GM12878 (cell line): ENCODE measurements around the gene SMARCC2. TPM values are rescaled to one million over a fixed set of nuclear protein-coding genes. Genes with fewer than 3 reads are reported as not detected.

Experiments
- EGR1 ChIP-seq, 2 experiments: IDR thresholded peaks; 1 replicate in 1 of 2; 2 replicates in 1 of 2; pipeline ENCODE4 v1.6.1; 2011 to 2012; ENCODE audit warnings: low read depth in 2 of 2, low read length in 2 of 2, borderline replicate concordance in 1 of 2, mild to moderate bottlenecking in 1 of 2, moderate library complexity in 1 of 2
- EP300 ChIP-seq, 2 experiments: fragments of 150-350 bp in 1 of 2; IDR thresholded peaks; 2 replicates each; pipeline ENCODE4 v1.6.1; 2011 to 2012; ENCODE audit warnings: low read depth in 2 of 2, low read length in 2 of 2, borderline replicate concordance in 1 of 2, improper control_type of control experiment in 1 of 2, inconsistent platforms in 1 of 2; ENCODE audit not compliant: control insufficient read depth in 1 of 2
- ETV6 ChIP-seq, 2 experiments: fragments of 450-650 bp in 1 of 2; IDR thresholded peaks in 1 of 2; conservative IDR thresholded peaks in 1 of 2; 2 replicates each; pipeline ENCODE4 v1.6.1; 2014; ENCODE audit warnings: antibody characterized with exemption in 1 of 2, borderline replicate concordance in 1 of 2, low read depth in 1 of 2, mild to moderate bottlenecking in 1 of 2, moderate library complexity in 1 of 2
- EZH2 ChIP-seq: IDR thresholded peaks from 2 replicates; pipeline ENCODE4 v1.6.1; 2012; ENCODE audit warnings: low read depth, mild to moderate bottlenecking, control low read depth, inconsistent platforms, low read length, borderline replicate concordance; ENCODE audit not compliant: control insufficient read depth
- GABPA ChIP-seq: IDR thresholded peaks from 2 replicates; pipeline ENCODE4 v1.6.1; 2014; ENCODE audit warnings: antibody characterized with exemption, low read depth, mild to moderate bottlenecking, inconsistent platforms
- KLF5 ChIP-seq: fragments of 450-650 bp; IDR thresholded peaks from 2 replicates; pipeline ENCODE4 v1.6.1; 2014; ENCODE audit warnings: mild to moderate bottlenecking; ENCODE audit not compliant: partially characterized antibody
- MXI1 ChIP-seq: fragments of 150-350 bp; IDR thresholded peaks from 2 replicates; pipeline ENCODE4 v1.6.1; 2011; ENCODE audit warnings: low read depth, mild to moderate bottlenecking, inconsistent platforms, low read length, improper control_type of control experiment
- NFYA ChIP-seq: IDR thresholded peaks from 2 replicates; pipeline ENCODE4 v1.6.1; 2011; ENCODE audit warnings: low read depth, mild to moderate bottlenecking, low read length, improper control_type of control experiment, borderline replicate concordance
- NR2F1 ChIP-seq: fragments of 450-650 bp; conservative IDR thresholded peaks from 2 replicates; pipeline ENCODE4 v1.6.1; 2017; ENCODE audit warnings: mild to moderate bottlenecking
- NRF1 ChIP-seq: conservative IDR thresholded peaks from 2 replicates; pipeline ENCODE4 v1.6.1; 2011; ENCODE audit warnings: mild to moderate bottlenecking, low read depth, low read length, improper control_type of control experiment
- PAX5 ChIP-seq: IDR thresholded peaks from 2 replicates; pipeline ENCODE4 v1.6.1; 2011; ENCODE audit warnings: low read depth, low read length, borderline replicate concordance
- PML ChIP-seq: IDR thresholded peaks from 2 replicates; pipeline ENCODE4 v1.6.1; 2012; ENCODE audit warnings: low read length, inconsistent platforms
- POLR2AphosphoS2 ChIP-seq: IDR thresholded peaks from 2 replicates; pipeline ENCODE4 v1.6.1; 2011; ENCODE audit warnings: low read depth, mild to moderate bottlenecking, low read length, improper control_type of control experiment, moderate library complexity
- RAD21 ChIP-seq: IDR thresholded peaks from 2 replicates; pipeline ENCODE4 v1.6.1; 2011; ENCODE audit warnings: mild to moderate bottlenecking, low read depth, low read length, moderate library complexity; ENCODE audit not compliant: insufficient read depth
- RAD51 ChIP-seq: fragments of 450-650 bp; IDR thresholded peaks from 2 replicates; pipeline ENCODE4 v1.6.1; 2016; ENCODE audit warnings: moderate library complexity, mild to moderate bottlenecking, inconsistent platforms
- YBX1 ChIP-seq: fragments of 450-650 bp; IDR thresholded peaks from 2 replicates; pipeline ENCODE4 v1.6.1; 2016; ENCODE audit warnings: antibody characterized with exemption
- ZNF384 ChIP-seq: IDR thresholded peaks from 2 replicates; pipeline ENCODE4 v1.6.1; 2012; ENCODE audit warnings: low read depth, mild to moderate bottlenecking, low read length, improper control_type of control experiment, borderline replicate concordance
- ZZZ3 ChIP-seq: IDR thresholded peaks from 2 replicates; pipeline ENCODE4 v1.6.1; 2011; ENCODE audit warnings: low read depth; ENCODE audit not compliant: control insufficient read depth, insufficient read length
- polyA plus RNA-seq, 11 experiments: library from polyadenylated mRNA; depleted of rRNA in 4 of 11; unstranded in 6 of 11; stranded (reverse) in 5 of 11; fragments of >200 nt; fragmentation: Nextera tagmentation in 4 of 11; fragmentation: Illumina TruSeq in 1 of 11; extraction: Ambion mirVana in 4 of 11; extraction: Trizol in 1 of 11; gene quantifications; 1 replicate in 1 of 11; 2 replicates in 10 of 11; pipeline versions ENCODE4 v1.2.1 to v1.2.3, GENCODE V29; 2011 to 2016; ENCODE audit warnings: inconsistent platforms in 2 of 11, missing spikeins in 2 of 11, low read depth in 1 of 11
- total RNA-seq, 4 experiments: library from RNA; depleted of rRNA in 3 of 4; stranded (reverse); fragments of >200 nt in 3 of 4; fragmentation: Illumina TruSeq in 1 of 4; extraction: Trizol in 1 of 4; gene quantifications; 2 replicates each; pipeline versions ENCODE4 v1.2.1 to v1.2.3, GENCODE V29; 2013 to 2021
- TF ChIP-seq, protein P1 (sequence below): fragments of 450-650 bp; IDR thresholded peaks from 2 replicates; pipeline ENCODE4 v1.6.1; 2014; ENCODE audit warnings: mild to moderate bottlenecking
- TF ChIP-seq, protein P2 (sequence below): fragments of 450-650 bp; IDR thresholded peaks from 2 replicates; pipeline ENCODE4 v1.6.1; 2017; ENCODE audit warnings: mild to moderate bottlenecking, low read depth, inconsistent platforms; ENCODE audit not compliant: poor library complexity, severe bottlenecking
- TF ChIP-seq, protein P3 (sequence below): IDR thresholded peaks from 2 replicates; pipeline ENCODE4 v1.6.1; 2011; ENCODE audit warnings: mild to moderate bottlenecking, low read depth, low read length, moderate library complexity; ENCODE audit not compliant: insufficient replicate concordance
- TF ChIP-seq, protein P4 (sequence below): fragments of 450-650 bp; IDR thresholded peaks from 2 replicates; pipeline ENCODE4 v1.6.1; 2016; ENCODE audit warnings: mild to moderate bottlenecking, moderate library complexity, borderline replicate concordance

Gene SMARCC2
- total and polyA plus RNA-seq, 10 of the 15 experiments (the other 5 are each of a cell fraction or from before 2014, with no cell fraction given): 13.6 to 71.2 (median 42.3) TPM

DNA sequence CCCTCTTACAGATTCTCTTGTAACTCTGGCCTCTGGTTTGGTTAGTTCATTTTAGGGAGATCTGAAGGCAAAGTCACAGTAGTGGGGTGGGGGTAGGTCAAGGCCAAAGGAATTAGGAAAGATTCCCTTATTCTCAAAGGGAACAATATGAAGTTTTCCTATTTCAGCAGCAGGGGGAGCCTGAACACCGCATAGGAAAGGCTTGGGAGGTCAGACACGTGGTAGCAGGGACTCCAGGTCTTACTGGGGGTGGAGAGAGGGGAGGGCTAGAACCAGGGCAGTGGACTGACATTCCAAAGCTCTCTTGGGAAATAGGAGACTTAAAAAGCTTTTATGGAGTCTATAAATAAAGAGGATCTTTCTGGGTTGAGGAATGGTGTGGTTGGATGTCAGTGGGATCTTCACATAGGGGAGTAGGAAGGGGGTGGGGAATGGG lies 69.9 kb downstream of the SMARCC2 start (continued):
- TF ChIP-seq ZZZ3: no peak
- no peak for TF ChIP-seq POLR2AphosphoS2
- no peak for TF ChIP-seq EP300 (IDR thresholded peaks at IDR 0.05; ENCODE audit: borderline replicate concordance in 1 of 2, control insufficient read depth in 1 of 2, low read depth in 2 of 2, low read length in 2 of 2)
- TF ChIP-seq, protein P1, sequence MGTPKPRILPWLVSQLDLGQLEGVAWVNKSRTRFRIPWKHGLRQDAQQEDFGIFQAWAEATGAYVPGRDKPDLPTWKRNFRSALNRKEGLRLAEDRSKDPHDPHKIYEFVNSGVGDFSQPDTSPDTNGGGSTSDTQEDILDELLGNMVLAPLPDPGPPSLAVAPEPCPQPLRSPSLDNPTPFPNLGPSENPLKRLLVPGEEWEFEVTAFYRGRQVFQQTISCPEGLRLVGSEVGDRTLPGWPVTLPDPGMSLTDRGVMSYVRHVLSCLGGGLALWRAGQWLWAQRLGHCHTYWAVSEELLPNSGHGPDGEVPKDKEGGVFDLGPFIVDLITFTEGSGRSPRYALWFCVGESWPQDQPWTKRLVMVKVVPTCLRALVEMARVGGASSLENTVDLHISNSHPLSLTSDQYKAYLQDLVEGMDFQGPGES: no peak
- TF ChIP-seq PML: no peak
- TF ChIP-seq NFYA: no peak
- TF ChIP-seq EZH2: no peak
- no peak for TF ChIP-seq GABPA
- no peak for TF ChIP-seq ETV6 (conservative IDR thresholded peaks at IDR 0.05 in 1 of 2, IDR thresholded peaks at IDR 0.05 in 1 of 2; ENCODE audit: borderline replicate concordance in 1 of 2, low read depth in 1 of 2)
- no peak for TF ChIP-seq KLF5
- no peak for TF ChIP-seq PAX5
- TF ChIP-seq EGR1 (IDR thresholded peaks at IDR 0.05; ENCODE audit: borderline replicate concordance in 1 of 2, low read depth in 2 of 2, low read length in 2 of 2): no peak
- TF ChIP-seq MXI1: peak; percentile 91
- TF ChIP-seq, protein P2, sequence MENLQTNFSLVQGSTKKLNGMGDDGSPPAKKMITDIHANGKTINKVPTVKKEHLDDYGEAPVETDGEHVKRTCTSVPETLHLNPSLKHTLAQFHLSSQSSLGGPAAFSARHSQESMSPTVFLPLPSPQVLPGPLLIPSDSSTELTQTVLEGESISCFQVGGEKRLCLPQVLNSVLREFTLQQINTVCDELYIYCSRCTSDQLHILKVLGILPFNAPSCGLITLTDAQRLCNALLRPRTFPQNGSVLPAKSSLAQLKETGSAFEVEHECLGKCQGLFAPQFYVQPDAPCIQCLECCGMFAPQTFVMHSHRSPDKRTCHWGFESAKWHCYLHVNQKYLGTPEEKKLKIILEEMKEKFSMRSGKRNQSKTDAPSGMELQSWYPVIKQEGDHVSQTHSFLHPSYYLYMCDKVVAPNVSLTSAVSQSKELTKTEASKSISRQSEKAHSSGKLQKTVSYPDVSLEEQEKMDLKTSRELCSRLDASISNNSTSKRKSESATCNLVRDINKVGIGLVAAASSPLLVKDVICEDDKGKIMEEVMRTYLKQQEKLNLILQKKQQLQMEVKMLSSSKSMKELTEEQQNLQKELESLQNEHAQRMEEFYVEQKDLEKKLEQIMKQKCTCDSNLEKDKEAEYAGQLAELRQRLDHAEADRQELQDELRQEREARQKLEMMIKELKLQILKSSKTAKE: peak; percentile 13
- no peak for TF ChIP-seq YBX1
- peak; percentile 60 for TF ChIP-seq NR2F1
- peak; percentile 91 for TF ChIP-seq RAD21
- TF ChIP-seq, protein P3, sequence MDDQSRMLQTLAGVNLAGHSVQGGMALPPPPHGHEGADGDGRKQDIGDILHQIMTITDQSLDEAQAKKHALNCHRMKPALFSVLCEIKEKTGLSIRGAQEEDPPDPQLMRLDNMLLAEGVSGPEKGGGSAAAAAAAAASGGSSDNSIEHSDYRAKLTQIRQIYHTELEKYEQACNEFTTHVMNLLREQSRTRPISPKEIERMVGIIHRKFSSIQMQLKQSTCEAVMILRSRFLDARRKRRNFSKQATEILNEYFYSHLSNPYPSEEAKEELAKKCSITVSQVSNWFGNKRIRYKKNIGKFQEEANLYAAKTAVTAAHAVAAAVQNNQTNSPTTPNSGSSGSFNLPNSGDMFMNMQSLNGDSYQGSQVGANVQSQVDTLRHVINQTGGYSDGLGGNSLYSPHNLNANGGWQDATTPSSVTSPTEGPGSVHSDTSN: no peak
- peak; percentile 90 for TF ChIP-seq RAD51
- TF ChIP-seq ZNF384: no peak
- no peak for TF ChIP-seq NRF1
- TF ChIP-seq, protein P4, sequence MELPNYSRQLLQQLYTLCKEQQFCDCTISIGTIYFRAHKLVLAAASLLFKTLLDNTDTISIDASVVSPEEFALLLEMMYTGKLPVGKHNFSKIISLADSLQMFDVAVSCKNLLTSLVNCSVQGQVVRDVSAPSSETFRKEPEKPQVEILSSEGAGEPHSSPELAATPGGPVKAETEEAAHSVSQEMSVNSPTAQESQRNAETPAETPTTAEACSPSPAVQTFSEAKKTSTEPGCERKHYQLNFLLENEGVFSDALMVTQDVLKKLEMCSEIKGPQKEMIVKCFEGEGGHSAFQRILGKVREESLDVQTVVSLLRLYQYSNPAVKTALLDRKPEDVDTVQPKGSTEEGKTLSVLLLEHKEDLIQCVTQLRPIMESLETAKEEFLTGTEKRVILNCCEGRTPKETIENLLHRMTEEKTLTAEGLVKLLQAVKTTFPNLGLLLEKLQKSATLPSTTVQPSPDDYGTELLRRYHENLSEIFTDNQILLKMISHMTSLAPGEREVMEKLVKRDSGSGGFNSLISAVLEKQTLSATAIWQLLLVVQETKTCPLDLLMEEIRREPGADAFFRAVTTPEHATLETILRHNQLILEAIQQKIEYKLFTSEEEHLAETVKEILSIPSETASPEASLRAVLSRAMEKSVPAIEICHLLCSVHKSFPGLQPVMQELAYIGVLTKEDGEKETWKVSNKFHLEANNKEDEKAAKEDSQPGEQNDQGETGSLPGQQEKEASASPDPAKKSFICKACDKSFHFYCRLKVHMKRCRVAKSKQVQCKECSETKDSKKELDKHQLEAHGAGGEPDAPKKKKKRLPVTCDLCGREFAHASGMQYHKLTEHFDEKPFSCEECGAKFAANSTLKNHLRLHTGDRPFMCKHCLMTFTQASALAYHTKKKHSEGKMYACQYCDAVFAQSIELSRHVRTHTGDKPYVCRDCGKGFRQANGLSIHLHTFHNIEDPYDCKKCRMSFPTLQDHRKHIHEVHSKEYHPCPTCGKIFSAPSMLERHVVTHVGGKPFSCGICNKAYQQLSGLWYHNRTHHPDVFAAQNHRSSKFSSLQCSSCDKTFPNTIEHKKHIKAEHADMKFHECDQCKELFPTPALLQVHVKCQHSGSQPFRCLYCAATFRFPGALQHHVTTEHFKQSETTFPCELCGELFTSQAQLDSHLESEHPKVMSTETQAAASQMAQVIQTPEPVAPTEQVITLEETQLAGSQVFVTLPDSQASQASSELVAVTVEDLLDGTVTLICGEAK: no peak
